B cell (primary cell): ENCODE data around the gene AUNIP. TPM values are rescaled to one million over a fixed set of nuclear protein-coding genes. Genes with fewer than 3 reads are reported as not detected.
A peak's percentile ranks its signal among the peaks of the same experiment; 100 is the strongest.

Experiments
- ATAC-seq: fragments of 200-7000 bp; cut with Tn5 transposase; one replicate; pipeline ENCODE4 v1.10.0; 2021; ENCODE audit warnings: low read depth, mild to moderate bottlenecking, moderate number of reproducible peaks, moderate library complexity
- CTCF ChIA-PET: fragments of 350-600 bp; sonication (Branson Sonifier 250); formaldehyde crosslinking; loops from one replicate; lab custom pipeline; 2021; ENCODE audit warnings: antibody characterized with exemption, inconsistent platforms; lab: Charles Lee
- POLR2A ChIA-PET: fragments of 350-600 bp; sonication (Branson Sonifier 250); formaldehyde crosslinking; loops from one replicate; lab custom pipeline; 2021; ENCODE audit warnings: antibody characterized with exemption; lab: Charles Lee
- DNase-seq: peaks from one replicate; pipeline ENCODE4 v3.0.0; 2013
- H2AFZ ChIP-seq: 2 replicates; pipeline ENCODE4 v1.6.1; 2012; ENCODE audit warnings: mild to moderate bottlenecking, low read depth, low read length; ENCODE audit not compliant: insufficient read depth, poor library complexity, severe bottlenecking
- H3K27ac ChIP-seq, 2 donors: 1 replicate in 1 of 2; 2 replicates in 1 of 2; pipeline ENCODE4 v1.5.1; 2012 to 2013; ENCODE audit warnings: low read length in 2 of 2, mild to moderate bottlenecking in 2 of 2, moderate library complexity in 1 of 2
- H3K27me3 ChIP-seq, 4 experiments: fragments of 200-600 bp in 1 of 4; sonication (generic) in 1 of 4; replicated peaks in 1 of 4; 1 replicate in 2 of 4; 2 replicates in 2 of 4; pipeline versions ENCODE4 v1.6.1 to v1.7.0; 2013 to 2016; ENCODE audit warnings: low read length in 3 of 4, mild to moderate bottlenecking in 2 of 4, mixed read lengths in 1 of 4, moderate library complexity in 1 of 4; ENCODE audit not compliant: insufficient read depth in 4 of 4, control insufficient read depth in 3 of 4; ENCODE audit errors: control extremely low read depth in 1 of 4
- H3K36me3 ChIP-seq, 2 experiments: replicated peaks in 1 of 2; 1 replicate in 1 of 2; 2 replicates in 1 of 2; pipeline versions ENCODE4 v1.6.1 to v1.7.1; 2013; ENCODE audit warnings: low read length in 1 of 2; ENCODE audit not compliant: insufficient read depth in 2 of 2, control insufficient read depth in 1 of 2; ENCODE audit errors: control extremely low read depth in 1 of 2, extremely low read depth in 1 of 2
- H3K4me1 ChIP-seq, 2 donors: fragments of 200-600 bp in 1 of 2; sonication (generic) in 1 of 2; 1 replicate in 1 of 2; 2 replicates in 1 of 2; pipeline versions ENCODE4 v1.5.1 to v1.6.1; 2013 to 2017; ENCODE audit warnings: low read length in 2 of 2; ENCODE audit not compliant: control insufficient read depth in 2 of 2, insufficient read depth in 2 of 2
- H3K4me2 ChIP-seq: replicated peaks from 2 replicates; pipeline ENCODE3; 2012; ENCODE audit warnings: mild to moderate bottlenecking, low read depth, low read length; ENCODE audit not compliant: poor library complexity, severe bottlenecking
- H3K4me3 ChIP-seq, 5 experiments: fragments of 200-600 bp in 1 of 5; sonication (generic) in 1 of 5; 1 replicate in 3 of 5; 2 replicates in 2 of 5; pipeline versions ENCODE4 v1.5.1 to v1.7.0; 2011 to 2016; ENCODE audit warnings: low read length in 4 of 5, mild to moderate bottlenecking in 4 of 5, low read depth in 2 of 5, control low read depth in 1 of 5, moderate library complexity in 1 of 5; ENCODE audit not compliant: insufficient read depth in 1 of 5; ENCODE audit errors: control extremely low read depth in 1 of 5, extremely low read depth in 1 of 5
- H3K79me2 ChIP-seq: fragments of 200-600 bp; sonication (generic); one replicate; pipeline ENCODE4 v1.6.0; 2016; ENCODE audit warnings: low read length; ENCODE audit not compliant: control insufficient read depth, insufficient read depth
- H3K9ac ChIP-seq: fragments of 200-600 bp; sonication (generic); 2 replicates; pipeline ENCODE4 v1.6.1; 2017; ENCODE audit warnings: mild to moderate bottlenecking, low read length, moderate library complexity
- H3K9me3 ChIP-seq, 3 donors: one replicate each; pipeline versions ENCODE4 v1.6.1 to v1.7.1; 2013; ENCODE audit warnings: low read length in 2 of 3; ENCODE audit not compliant: control insufficient read depth in 2 of 3, insufficient read depth in 1 of 3; ENCODE audit errors: control extremely low read depth in 1 of 3
- H4K20me1 ChIP-seq: 2 replicates; pipeline ENCODE4 v1.6.0; 2012; ENCODE audit warnings: mild to moderate bottlenecking, low read length; ENCODE audit not compliant: insufficient read depth, control insufficient read depth, poor library complexity, severe bottlenecking
- H3K27ac Mint-ChIP-seq: one replicate; pipeline ENCODE4 v1.8.0; 2021; ENCODE audit warnings: mixed read lengths
- H3K27me3 Mint-ChIP-seq: one replicate; pipeline ENCODE4 v1.8.0; 2021; ENCODE audit warnings: mixed read lengths
- H3K4me1 Mint-ChIP-seq: one replicate; pipeline ENCODE4 v1.8.0; 2021; ENCODE audit warnings: mixed read lengths
- H3K4me3 Mint-ChIP-seq: one replicate; pipeline ENCODE4 v1.8.0; 2021; ENCODE audit warnings: mixed read lengths
- H3K9me3 Mint-ChIP-seq: one replicate; pipeline ENCODE4 v1.8.0; 2022; ENCODE audit warnings: mixed read lengths; ENCODE audit not compliant: insufficient read depth
- EZH2 ChIP-seq: IDR thresholded peaks from 2 replicates; pipeline ENCODE4 v1.6.1; 2012; ENCODE audit warnings: borderline replicate concordance, low read depth, mild to moderate bottlenecking, moderate library complexity, low read length; ENCODE audit not compliant: insufficient read depth, poor library complexity, severe bottlenecking
- WGBS: methylation state at CpG from one replicate; pipeline ENCODE4 v1.1.5; 2013; ENCODE audit warnings: missing lambda C conversion rate; ENCODE audit not compliant: insufficient coverage; 5-methylcytosine and 5-hydroxymethylcytosine counted together
- intact Hi-C: fragments of 100-400 bp; cut with micrococcal nuclease; formaldehyde crosslinking; loops from one replicate; pipeline ENCODE4 v1.10.0; 2022
- polyA plus RNA-seq: library from polyadenylated mRNA; depleted of rRNA; stranded (reverse); fragments of >200 nt; gene quantifications from 2 replicates; pipeline ENCODE4 v1.2.3, GENCODE V29; 2012
- total RNA-seq, 2 donors: library from RNA; stranded (reverse); fragments of 120-200 nt in 1 of 2; gene quantifications; 1 replicate in 1 of 2; 2 replicates in 1 of 2; pipeline versions ENCODE4 v1.2.3 to v1.2.4, GENCODE V29; 2013 to 2022
- TF ChIP-seq, protein P1 (sequence below): fragments of 200-600 bp; IDR thresholded peaks from one replicate; pipeline ENCODE4 v1.8.0; 2022; ENCODE audit warnings: antibody characterized with exemption, mild to moderate bottlenecking

The AUNIP gene
- total and polyA plus RNA-seq, 2 donors (not counting 1 experiment from before 2014, with no cell fraction given) = 0.27 TPM; not detected in 1

DNA sequence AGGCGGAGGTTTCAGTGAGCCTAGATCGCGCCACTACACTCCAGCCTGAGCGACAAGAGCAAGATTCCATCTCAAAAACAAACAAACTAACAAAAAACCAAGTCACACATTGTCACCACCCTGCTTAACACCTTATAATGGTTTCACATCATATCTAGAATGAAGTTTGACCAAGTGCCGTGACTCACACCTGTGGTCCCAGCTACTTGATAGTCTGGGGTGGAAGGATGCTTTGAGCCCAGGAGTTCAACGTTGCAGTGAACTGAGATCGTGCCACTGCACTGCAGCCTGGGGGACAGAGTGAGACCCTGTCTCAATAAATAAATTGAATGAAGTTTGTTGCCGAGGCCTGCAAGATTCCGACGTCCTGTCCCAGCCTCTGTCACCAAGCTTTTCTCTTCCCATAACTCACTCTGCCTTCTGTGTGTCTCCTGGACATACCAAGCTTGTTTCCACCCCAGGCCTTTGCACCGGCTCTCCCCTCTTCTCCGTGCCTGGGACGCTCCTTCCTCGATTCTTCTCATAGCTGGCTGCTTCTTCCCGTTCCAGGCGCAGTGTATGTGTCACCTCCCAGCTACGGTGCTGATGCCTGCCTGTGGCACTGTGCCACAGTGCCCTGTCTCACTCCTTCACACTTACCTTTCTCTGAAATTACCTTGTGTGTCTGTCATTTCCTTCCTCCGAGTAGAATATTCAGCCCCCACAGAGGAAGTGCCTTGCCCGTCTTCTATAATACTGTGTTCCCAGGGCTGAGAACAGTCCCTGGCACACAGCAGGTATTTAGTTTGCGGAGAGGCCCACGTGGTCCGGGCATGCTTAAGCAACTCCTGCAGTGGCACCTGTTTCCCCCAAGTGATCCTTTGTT, 63.1 kb downstream of the AUNIP start:
- ChIA-PET POLR2A (no interaction called here), CTCF (interaction anchor here (0.8 to 2.4 kb wide), 4 partner anchors 14 to 292 kb away, joined by 3 to 10 read pairs (median 5); no protein-coding TSS in a partner anchor)
- H3K4me1 ChIP-seq = peaks cover 7 to 21% of the 10 kb centered on the region in 2 donors
- no peak overlapping the region for H3K27ac ChIP-seq
- no peak overlapping the region for H3K27ac Mint-ChIP-seq
- no peak overlapping the region for H3K9ac ChIP-seq
- peaks cover 19% of the 10 kb centered on the region for H3K4me1 Mint-ChIP-seq
- 76% methylated on average over 14 of the region's 22 CpGs for WGBS
- no peak overlapping the region for H3K4me3 ChIP-seq
- H3K9me3 Mint-ChIP-seq = no peaks in the 10 kb centered on the region
- H3K27me3 Mint-ChIP-seq = no peaks in the 10 kb centered on the region
- no peak overlapping the region for H3K4me3 Mint-ChIP-seq
- peaks cover 4% of the 10 kb centered on the region for H3K79me2 ChIP-seq
- no peaks in the 10 kb centered on the region for H3K27me3 ChIP-seq
- no peaks in the 10 kb centered on the region for H3K36me3 ChIP-seq
- TF ChIP-seq, protein P1, sequence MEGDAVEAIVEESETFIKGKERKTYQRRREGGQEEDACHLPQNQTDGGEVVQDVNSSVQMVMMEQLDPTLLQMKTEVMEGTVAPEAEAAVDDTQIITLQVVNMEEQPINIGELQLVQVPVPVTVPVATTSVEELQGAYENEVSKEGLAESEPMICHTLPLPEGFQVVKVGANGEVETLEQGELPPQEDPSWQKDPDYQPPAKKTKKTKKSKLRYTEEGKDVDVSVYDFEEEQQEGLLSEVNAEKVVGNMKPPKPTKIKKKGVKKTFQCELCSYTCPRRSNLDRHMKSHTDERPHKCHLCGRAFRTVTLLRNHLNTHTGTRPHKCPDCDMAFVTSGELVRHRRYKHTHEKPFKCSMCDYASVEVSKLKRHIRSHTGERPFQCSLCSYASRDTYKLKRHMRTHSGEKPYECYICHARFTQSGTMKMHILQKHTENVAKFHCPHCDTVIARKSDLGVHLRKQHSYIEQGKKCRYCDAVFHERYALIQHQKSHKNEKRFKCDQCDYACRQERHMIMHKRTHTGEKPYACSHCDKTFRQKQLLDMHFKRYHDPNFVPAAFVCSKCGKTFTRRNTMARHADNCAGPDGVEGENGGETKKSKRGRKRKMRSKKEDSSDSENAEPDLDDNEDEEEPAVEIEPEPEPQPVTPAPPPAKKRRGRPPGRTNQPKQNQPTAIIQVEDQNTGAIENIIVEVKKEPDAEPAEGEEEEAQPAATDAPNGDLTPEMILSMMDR = no peak
- no peak for TF ChIP-seq EZH2
- no peak overlapping the region for H3K4me2 ChIP-seq
- peak overlapping the region; percentile 41 for H2AFZ ChIP-seq
- no peak for DNase-seq
- ATAC-seq = no peak
- intact Hi-C loops = loop anchor here (5.0 kb wide), 2 partner anchors 249 to 294 kb away; no protein-coding TSS in a partner anchor
- no peaks in the 10 kb centered on the region for H3K9me3 ChIP-seq
- no peaks in the 10 kb centered on the region for H4K20me1 ChIP-seq

DNA sequence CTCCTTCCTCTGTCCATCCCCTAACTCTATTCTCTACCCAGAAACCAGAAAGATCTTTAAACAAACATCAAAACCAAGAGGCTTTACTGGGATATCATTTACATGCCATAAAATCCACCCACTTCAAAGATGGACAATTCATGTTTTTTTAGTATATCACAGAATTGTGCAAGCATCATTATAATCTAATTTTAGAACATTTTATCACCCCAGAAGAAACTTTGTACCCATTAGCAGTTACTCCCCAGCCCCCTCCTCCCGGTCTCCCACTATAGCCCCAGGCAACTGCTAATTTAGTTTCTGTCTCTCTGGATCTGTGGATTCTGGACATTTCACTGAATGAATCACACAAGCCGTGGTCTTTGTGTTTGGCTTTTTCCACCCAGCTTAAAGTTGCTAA, 64.0 kb downstream of the AUNIP start:
- Histone ChIP-seq H3K27ac (no peak overlapping the region), H3K9ac (no peak overlapping the region), H3K4me3 (no peak overlapping the region), H2AFZ (no peak overlapping the region), H3K79me2 (no peaks in the 10 kb centered on the region), H3K36me3 (no peaks in the 10 kb centered on the region), H3K4me2 (no peak overlapping the region), H3K4me1 (peaks cover 0 to 13% of the 10 kb centered on the region in 2 donors), H4K20me1 (no peaks in the 10 kb centered on the region), H3K27me3 (no peaks in the 10 kb centered on the region), H3K9me3 (no peaks in the 10 kb centered on the region)
- H3K27ac Mint-ChIP-seq = no peak overlapping the region
- ChIA-PET POLR2A (no interaction called here), CTCF (interaction anchor here (2.4 kb wide), 1 partner anchor 186 kb away, joined by 10 read pairs; no protein-coding TSS in a partner anchor)
- intact Hi-C loops = loop anchor here (5.0 kb wide), 2 partner anchors 248 to 293 kb away; no protein-coding TSS in a partner anchor
- WGBS = 100% methylated on average over 1 of the region's 2 CpGs
- TF ChIP-seq, protein P1 = no peak
- no peak for TF ChIP-seq EZH2
- no peaks in the 10 kb centered on the region for H3K9me3 Mint-ChIP-seq
- H3K27me3 Mint-ChIP-seq = peaks cover 3% of the 10 kb centered on the region
- no peak overlapping the region for H3K4me3 Mint-ChIP-seq
- H3K4me1 Mint-ChIP-seq = peaks cover 15% of the 10 kb centered on the region
- no peak for ATAC-seq
- no peak for DNase-seq
